HL-60 (cell line): Measurements from ENCODE around the gene XPOT.
A peak's percentile ranks its signal among the peaks of the same experiment; 100 is the strongest.

Experiments used
- DNase-seq, 2 experiments: peaks; one replicate each; pipeline ENCODE4 v3.0.0-alpha.2; 2010 to 2020; ENCODE audit warnings: low read depth in 1 of 2, low spot score in 1 of 2
- H3K27ac ChIP-seq: fragments of 250-450 bp; sonication (Bioruptor Pico); replicated peaks from 2 replicates; pipeline ENCODE4 v1.5.1; 2020; ENCODE audit warnings: mild to moderate bottlenecking, moderate library complexity
- H3K27me3 ChIP-seq: fragments of 250-450 bp; sonication (Bioruptor Pico); 2 replicates; pipeline ENCODE4 v1.5.1; 2021; ENCODE audit warnings: mild to moderate bottlenecking, moderate library complexity; ENCODE audit not compliant: insufficient read depth, poor library complexity, severe bottlenecking
- H3K4me3 ChIP-seq: replicated peaks from 2 replicates; pipeline ENCODE4 v1.5.1; 2011; ENCODE audit warnings: mild to moderate bottlenecking, control low read depth, low read length; ENCODE audit not compliant: insufficient read depth
- CTCF ChIP-seq: IDR thresholded peaks from one replicate; pipeline ENCODE4 v1.5.1; 2011; ENCODE audit warnings: low read length, control low read depth, inconsistent platforms; ENCODE audit not compliant: insufficient read depth
- GABPA ChIP-seq: IDR thresholded peaks from 2 replicates; pipeline ENCODE4 v1.6.1; 2012; ENCODE audit warnings: low read depth
- POLR2AphosphoS5 ChIP-seq: IDR thresholded peaks from 2 replicates; pipeline ENCODE4 v1.6.1; 2012; ENCODE audit warnings: low read depth
- REST ChIP-seq: IDR thresholded peaks from 2 replicates; pipeline ENCODE4 v1.6.1; 2012; ENCODE audit warnings: low read depth; ENCODE audit not compliant: insufficient replicate concordance
- SPI1 ChIP-seq: IDR thresholded peaks from 2 replicates; pipeline ENCODE4 v1.6.1; 2012; ENCODE audit warnings: low read depth, mild to moderate bottlenecking, borderline replicate concordance

The XPOT gene

DNA sequence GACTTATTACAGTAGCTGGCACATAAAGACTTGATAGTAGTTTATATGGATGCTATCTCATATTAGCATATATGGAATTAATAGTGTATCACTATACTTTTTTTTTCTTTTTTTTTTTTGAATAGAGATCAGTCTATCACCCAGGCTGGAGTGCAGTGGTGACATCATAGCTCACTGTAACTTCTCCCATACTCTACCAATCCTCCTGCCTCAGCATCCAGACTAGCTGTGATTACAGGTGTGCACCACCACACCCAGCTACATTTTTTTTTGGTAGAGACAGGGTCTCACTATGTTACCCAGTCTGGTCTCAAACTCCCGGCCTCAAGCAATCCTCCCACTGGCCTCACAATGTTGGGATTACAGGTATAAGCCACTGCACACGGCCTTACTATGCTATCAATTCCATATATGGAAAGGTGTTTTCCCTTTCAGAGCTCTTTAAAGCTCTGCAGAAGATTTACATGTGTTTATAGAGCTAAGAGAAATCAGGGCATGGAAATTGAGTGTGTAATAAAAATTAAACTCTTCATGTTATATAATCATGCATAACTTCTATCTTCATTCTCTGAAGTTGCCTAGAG lies 46.0 kb downstream of the XPOT start:
- TF ChIP-seq GABPA: no peak
- no peak for TF ChIP-seq REST
- TF ChIP-seq SPI1: no peak
- TF ChIP-seq POLR2AphosphoS5: no peak; the same call in 1 of the 2 replicates
- no peak for TF ChIP-seq CTCF
- Histone ChIP-seq H3K4me3 (no peak overlapping the region), H3K27ac (no peak overlapping the region)

GRCh38 chr12:64450711-64451486 lies 46.7 kb downstream of the XPOT start:
- H3K27me3 ChIP-seq: no peaks in the 10 kb centered on the region
- peak; percentile 27 to 61 for DNase-seq
- TF ChIP-seq SPI1 (peak; percentile 40; the same call in 1 of the 2 replicates), GABPA (no peak), REST (no peak)
- H3K4me3 ChIP-seq: peak overlapping the region; percentile 98
- H3K27ac ChIP-seq: peak overlapping the region; percentile 82

More for the DNA sequence above, 46.0 kb downstream of the XPOT start:
- H3K27me3 ChIP-seq: no peaks in the 10 kb centered on the region
- DNase-seq: no peak

- no peaks in the 10 kb centered on the region for H3K27me3 ChIP-seq
- H3K27ac ChIP-seq: peak within 1 kb of the TSS; percentile 82
- 0 out of 2 replicates have a peak, but pooled peaks have one; percentile 59 for TF ChIP-seq POLR2AphosphoS5
- no peak for TF ChIP-seq CTCF
- peak; percentile 80 to 83 for DNase-seq
- H3K4me3 ChIP-seq: peak within 1 kb of the TSS; percentile 98
Observed at GRCh38 chr12:64451687-64452558, 47.7 kb downstream of the XPOT start, which contains the start of gene TBK1. Gene TBK1, plus strand, starts transcription at chr12:64452120. Its CDS starts 3,751 bp downstream, at chr12:64455871.
